Islet of Langerhans (tissue), 1 donor: ENCODE results near the gene DISC1.
"Not testable (repeated sequence)": the region's sequence is repeated elsewhere in the genome, so short reads cannot be mapped to it uniquely, and the experiment has no call there.

Experiments used
- FAIRE-seq: peaks from one replicate; lab custom pipeline; 2011; peaks lifted over from hg19 to GRCh38; lab: Jason Lieb, UNC

DISC1 gene

GRCh38 chr1:231931846-231932454, 305.4 kb downstream of the DISC1 start:
- no peak for FAIRE-seq

DNA sequence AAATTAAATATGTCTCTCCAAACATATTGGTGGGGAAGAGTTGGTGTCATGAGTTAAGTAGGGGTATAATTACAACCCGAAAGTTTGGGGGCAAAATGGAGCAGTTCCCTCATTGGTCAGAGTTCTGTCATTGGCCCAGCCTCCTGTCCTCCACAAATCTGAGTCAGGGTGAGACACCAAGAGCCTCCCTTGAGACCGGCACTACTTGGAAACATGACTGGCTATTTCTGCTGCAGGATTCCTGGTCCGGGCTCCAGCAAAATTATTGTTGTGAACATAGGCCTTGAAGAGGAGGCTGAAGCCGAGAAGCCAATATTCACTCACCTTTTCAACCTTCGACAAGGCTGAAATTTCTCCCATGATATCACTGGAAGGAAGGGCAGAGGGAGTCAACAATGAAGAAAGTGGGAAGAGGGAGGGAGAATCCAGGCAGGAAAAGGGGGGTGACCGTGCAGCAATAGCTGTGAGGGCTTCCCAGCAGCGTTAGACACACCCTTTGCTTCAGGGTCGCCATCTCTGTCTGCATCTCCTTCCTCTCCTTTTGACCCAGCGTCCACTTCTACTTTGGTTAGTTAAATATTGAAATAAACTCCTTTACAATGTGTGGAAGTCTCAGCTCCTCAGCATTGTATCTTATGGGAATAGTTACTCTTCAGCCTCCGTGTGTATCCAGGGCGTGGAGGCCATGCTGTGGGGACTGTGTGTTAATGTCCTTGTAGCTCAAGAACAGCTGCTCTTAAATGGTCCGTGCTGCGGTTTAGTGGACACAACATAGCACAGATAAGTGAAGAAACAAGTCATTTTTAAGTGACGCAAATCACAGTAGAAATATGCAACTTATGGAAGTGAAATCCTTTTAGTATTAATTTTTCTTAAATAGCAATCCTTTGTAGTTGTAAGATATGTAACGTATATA, 307.4 kb downstream of the DISC1 start:
- no peak for FAIRE-seq

- FAIRE-seq: no peak
Observed at GRCh38 chr1:231934797-231935196, 308.2 kb downstream of the DISC1 start.

DNA sequence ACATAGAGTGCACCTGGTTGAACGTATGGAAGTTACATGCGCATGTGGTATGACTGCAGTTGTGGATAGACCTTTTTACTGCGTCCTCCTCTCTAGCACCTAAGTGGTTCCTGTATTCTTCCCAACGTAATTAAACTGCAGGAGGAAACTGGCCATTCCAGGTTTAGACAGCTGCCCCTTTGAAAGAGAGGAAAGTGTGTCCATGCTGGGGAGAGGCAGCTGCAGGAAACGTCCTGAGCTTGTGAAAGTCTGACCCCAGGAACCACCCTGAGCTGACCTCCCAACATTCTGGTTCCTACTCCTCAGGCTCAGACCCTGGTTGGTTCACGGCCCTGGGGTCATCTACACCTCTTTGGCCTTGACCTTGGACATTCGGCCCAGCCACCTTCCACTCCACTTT, 309.3 kb downstream of the DISC1 start:
- FAIRE-seq: no peak

DNA sequence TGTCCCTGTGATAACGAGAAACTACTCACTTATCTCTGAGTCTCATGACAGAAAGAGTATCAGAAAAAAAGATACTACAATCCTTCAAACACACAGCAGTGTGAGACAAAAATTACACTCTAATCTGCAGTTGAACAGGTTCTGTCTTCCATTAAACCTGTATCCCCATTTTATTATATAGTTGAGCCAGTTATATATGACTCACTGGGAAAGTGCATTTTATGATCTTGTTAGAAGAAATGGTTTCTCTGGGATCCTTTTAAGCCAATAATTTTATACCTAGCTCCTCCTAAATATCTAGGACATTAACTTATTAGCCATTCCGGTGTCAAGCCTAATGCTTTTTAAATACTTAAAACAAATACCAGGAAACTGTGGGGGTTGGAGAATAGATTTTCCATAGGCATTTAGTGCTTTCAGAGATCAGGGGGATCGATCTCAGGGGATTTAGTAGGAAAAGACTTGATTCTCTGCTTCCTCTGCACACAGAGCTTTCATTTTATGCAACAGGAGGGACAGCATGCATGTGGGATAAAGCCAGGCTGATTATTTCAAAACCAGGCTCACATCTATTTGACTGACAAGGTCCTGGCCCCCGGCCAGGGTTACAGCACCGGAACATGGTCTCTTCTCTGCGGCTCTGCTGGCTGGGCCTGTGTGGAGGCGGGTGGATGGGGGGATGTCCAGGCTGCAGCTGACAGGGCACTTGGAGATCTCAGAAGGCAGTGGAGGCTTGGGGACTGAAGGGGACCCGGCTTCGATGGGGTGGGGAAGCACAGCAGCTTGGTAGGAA, 310.6 kb downstream of the DISC1 start:
- no peak for FAIRE-seq

- no peak for FAIRE-seq
Observed at GRCh38 chr1:231938211-231938610, 311.6 kb downstream of the DISC1 start.

DNA sequence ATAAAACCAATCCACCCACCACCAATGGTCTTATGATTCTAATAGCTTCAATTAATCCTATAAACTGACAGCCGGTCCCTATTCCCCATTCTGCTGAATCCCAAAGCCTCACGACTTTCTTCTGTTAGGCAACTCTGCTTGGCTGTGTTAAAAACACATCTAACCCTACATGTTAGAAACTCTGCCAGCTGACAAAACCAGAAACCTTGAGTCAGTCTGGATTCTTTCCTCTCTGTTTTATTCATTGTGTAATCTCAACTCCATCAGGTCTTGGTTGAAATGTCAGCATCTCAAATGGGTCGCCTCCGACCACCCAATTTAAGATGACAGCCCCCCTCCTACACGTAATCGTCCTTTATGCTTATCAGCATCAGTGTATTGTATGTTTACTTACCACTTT, 312.1 kb downstream of the DISC1 start:
- FAIRE-seq: no peak

DNA sequence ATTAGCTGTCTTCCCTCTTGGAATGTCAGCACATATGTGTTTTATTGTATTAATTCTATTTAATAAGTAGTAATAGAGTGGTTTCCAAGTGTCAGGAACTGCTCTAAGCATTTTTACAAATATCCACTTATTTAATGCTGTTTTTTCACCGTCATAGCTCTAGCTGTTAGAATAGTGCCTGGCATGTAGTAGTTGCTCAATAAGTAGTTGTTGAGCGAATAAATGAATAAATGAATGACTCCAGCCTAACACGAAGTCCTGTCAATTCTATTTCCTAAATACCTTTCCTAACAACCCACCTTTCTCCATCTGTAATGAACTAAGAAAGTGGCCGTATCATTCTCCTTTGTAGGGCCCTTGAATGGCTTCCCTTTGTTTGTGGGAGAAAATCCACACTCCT, 312.5 kb downstream of the DISC1 start:
- FAIRE-seq: no peak

- FAIRE-seq: no peak
Observed at GRCh38 chr1:231940116-231940515, 313.5 kb downstream of the DISC1 start.

- FAIRE-seq: no peak
Observed at GRCh38 chr1:231940701-231941100, 314.1 kb downstream of the DISC1 start.

GRCh38 chr1:231943084-231943483, 316.5 kb downstream of the DISC1 start:
- FAIRE-seq: no peak

GRCh38 chr1:231948102-231948501, 321.5 kb downstream of the DISC1 start:
- FAIRE-seq: not testable (repeated sequence)

- FAIRE-seq: no peak
Observed at GRCh38 chr1:231949277-231950091, 322.9 kb downstream of the DISC1 start.

- no peak for FAIRE-seq
Observed at GRCh38 chr1:231950331-231951128, 323.9 kb downstream of the DISC1 start.

DNA sequence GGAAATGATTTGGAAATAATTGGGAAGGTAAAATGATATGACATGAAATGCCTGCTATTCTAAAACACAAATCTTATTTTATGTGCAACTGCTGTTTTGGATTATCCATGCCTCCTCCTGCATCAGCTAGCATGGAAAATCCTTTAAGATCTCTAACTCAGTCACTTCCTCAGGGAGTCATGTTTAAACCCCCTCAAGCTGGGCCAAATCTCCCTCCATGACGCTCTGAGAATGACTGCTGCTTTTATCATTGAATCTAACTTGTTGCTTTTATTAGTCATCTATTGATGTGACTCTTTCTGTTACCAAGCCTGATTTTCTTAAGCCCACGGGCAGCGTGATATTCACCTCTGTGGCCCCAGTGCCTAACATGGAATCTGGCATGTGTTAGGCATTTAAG, 324.8 kb downstream of the DISC1 start:
- no peak for FAIRE-seq

- FAIRE-seq: no peak
Observed at GRCh38 chr1:231952154-231952553, 325.6 kb downstream of the DISC1 start.

- FAIRE-seq: no peak
Observed at GRCh38 chr1:231953660-231954059, 327.1 kb downstream of the DISC1 start.

- no peak for FAIRE-seq
Observed at GRCh38 chr1:231954751-231955150, 328.2 kb downstream of the DISC1 start.

DNA sequence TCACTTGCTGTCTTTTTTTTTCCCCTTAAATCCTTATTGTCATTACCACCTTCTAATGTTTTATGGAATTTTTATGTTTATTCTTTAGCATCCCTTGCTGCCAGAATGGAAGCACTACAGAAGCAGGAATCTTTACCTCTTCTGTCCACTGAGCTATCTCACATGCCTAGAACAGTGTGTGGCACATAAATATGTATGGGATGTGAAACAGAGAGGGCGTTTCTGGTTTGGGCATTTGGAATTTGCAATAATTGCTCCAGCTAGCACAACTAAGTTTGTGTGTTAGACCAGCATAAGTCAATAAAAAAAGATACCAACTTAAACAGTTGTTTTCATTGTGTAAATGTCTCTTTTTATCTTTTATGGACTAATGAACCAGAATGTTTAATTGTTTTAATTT, 330.8 kb downstream of the DISC1 start:
- no peak for FAIRE-seq

- no peak for FAIRE-seq
Observed at GRCh38 chr1:231958448-231958847, 331.9 kb downstream of the DISC1 start.

DNA sequence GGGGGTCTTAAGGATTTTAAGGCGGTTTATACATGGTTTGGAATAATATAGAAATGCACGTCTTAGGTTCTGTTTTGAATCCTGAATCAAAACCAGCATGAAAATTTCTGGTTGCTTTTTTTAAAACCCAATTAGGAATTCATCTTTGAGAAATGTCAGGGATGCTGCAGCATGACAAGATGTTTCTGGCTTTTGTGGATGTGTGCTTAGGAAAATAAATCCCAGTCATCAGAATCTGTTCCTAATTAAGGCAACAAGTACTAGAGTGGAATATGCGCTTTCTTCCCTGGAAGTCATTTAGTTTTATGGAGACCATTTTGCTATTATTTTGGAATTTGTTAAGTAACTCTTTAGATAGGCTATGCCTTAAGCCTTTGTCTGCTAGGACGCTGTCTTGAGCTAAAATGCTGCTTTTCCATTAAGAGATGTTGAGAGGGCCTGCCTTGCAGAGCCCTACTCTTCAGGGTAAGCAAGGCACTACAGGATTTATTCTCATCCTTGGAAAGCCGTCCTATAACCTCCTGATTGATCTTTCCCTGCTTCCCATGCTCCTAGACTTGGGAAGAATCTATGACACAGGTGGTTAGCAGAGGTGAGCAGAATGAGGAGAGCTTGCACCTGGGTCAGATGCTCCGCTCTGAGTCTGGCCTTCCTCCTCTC, 332.8 kb downstream of the DISC1 start:
- FAIRE-seq: no peak
